ENCODE data around the gene CSTF1.

DNA sequence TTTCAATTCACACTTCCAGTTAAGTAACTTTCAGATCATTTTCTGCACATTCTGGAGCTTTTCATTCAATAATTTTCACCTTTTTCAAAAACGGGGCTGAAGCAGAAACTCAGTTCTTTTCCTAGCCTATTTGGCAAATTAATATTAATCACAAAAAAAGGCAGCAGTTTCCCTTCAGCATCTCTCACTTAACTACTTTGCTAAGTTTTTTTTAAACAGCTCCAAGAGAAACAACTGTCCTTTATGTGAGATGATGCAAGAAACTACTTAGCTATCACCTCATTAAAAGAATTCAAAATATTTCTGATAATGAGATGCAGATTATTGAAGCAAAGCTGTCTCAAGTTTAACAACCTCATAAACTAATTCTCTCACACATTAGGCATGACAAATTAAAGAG is 31.4 kb downstream of the CSTF1 start:
- TF ChIP-seq CTCF (IDR thresholded peaks at IDR 0.05) (no peak), POLR2A (IDR thresholded peaks at IDR 0.05) (no peak)

All from testis (tissue), 2 donors.